Breast epithelium (tissue), 4 donors: Measurements from ENCODE around the gene PLXNA4. TPM values are rescaled to one million over a fixed set of nuclear protein-coding genes. Genes with fewer than 3 reads are reported as not detected.

ENCODE experiments used
- DNase-seq, 2 donors: peaks; one replicate each; pipeline ENCODE4 v3.0.0-alpha.2; 2019; ENCODE audit warnings: low spot score in 2 of 2
- H3K27ac ChIP-seq, 2 donors: fragments of 200-600 bp; sonication (generic) in 1 of 2; one replicate each; pipeline ENCODE4 v1.5.1; 2016 to 2019; ENCODE audit warnings: mild to moderate bottlenecking in 1 of 2
- H3K27me3 ChIP-seq, 2 donors: fragments of 200-600 bp; sonication (generic) in 1 of 2; one replicate each; pipeline versions ENCODE4 v1.5.1 to v1.6.0; 2017 to 2019; ENCODE audit warnings: control low read depth in 1 of 2, mild to moderate bottlenecking in 1 of 2
- H3K36me3 ChIP-seq: fragments of 200-600 bp; one replicate; pipeline ENCODE4 v1.5.1; 2019
- H3K4me1 ChIP-seq, 2 donors: fragments of 200-600 bp; sonication (generic); one replicate each; pipeline ENCODE4 v1.5.1; 2016 to 2019; ENCODE audit warnings: control low read depth in 1 of 2
- H3K4me3 ChIP-seq, 3 donors: fragments of 200-600 bp; sonication (generic); 1 replicate in 2 of 3; 2 replicates in 1 of 3; pipeline ENCODE4 v1.5.1; 2016 to 2019; ENCODE audit warnings: mild to moderate bottlenecking in 3 of 3, moderate library complexity in 2 of 3
- H3K9me3 ChIP-seq, 2 donors: fragments of 200-600 bp; sonication (generic) in 1 of 2; one replicate each; pipeline ENCODE4 v1.5.1; 2016 to 2019; ENCODE audit warnings: control low read depth in 1 of 2
- CTCF ChIP-seq, 3 donors: fragments of 450-650 bp; IDR thresholded peaks; one replicate each; pipeline ENCODE4 v1.5.1; 2016 to 2017; ENCODE audit warnings: antibody characterized with exemption in 3 of 3, mild to moderate bottlenecking in 3 of 3, moderate library complexity in 3 of 3
- POLR2A ChIP-seq: fragments of 450-650 bp; IDR thresholded peaks from one replicate; pipeline ENCODE4 v1.6.1; 2016; ENCODE audit warnings: antibody characterized with exemption, mild to moderate bottlenecking, moderate library complexity
- POLR2AphosphoS5 ChIP-seq, 3 donors: sonication (generic); formaldehyde crosslinking; IDR thresholded peaks; one replicate each; pipeline ENCODE4 v1.6.1; 2017; ENCODE audit warnings: antibody characterized with exemption in 3 of 3
- intact Hi-C: fragments of 100-400 bp; cut with DNase I; formaldehyde crosslinking; loops from one replicate; pipeline ENCODE4 v1.15.1; 2023; ENCODE audit warnings: low total_unique reads
- total RNA-seq, 3 donors: library from RNA; depleted of rRNA; stranded (reverse); fragments of >200 nt; gene quantifications; one replicate each; pipeline ENCODE4 v1.1.0, GENCODE V29; 2016

The PLXNA4 gene
- total RNA-seq, 3 donors from 2014 or later: 7.2 to 32.5 (median 26.2) TPM

DNA sequence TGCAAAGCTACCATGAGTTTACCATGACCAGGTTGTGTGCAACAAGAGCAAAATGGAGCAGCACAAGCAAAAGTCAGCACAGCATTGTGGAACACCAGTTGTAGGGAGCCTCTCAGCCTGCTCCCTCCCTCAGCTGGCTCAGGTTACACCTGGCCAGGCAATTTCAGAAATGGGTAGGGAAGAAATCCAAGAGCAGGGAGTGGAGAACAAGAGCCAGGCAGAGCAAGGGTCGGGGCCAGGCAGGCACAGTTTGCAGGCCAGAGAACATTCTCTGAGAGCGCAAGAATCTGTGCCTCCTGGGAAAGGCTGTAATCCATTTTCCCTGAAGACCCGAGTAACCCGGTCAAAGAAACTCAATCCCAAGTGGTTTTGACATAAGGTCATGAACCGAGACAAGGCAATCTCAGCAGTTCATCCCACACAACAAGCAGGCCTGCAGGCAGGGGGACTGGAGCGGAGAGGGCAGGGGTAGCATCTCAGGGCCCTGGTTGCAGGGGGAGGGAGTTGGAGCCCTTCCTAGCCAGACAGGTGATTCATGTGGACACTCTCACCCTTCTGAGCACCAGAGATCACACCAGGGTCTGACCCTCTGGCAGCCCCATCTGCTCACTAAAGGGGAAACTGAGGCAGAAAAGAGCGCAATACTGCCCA, 258.4 kb downstream of the PLXNA4 start:
- H3K9me3 ChIP-seq: no peaks in the 10 kb centered on the region
- H3K27me3 ChIP-seq: no peaks in the 10 kb centered on the region
- TF ChIP-seq POLR2A: no peak
- intact Hi-C loops: loop anchor here (5.0 kb wide), 1 partner anchor 1089 kb away; no protein-coding TSS in a partner anchor
- no peak overlapping the region for H3K27ac ChIP-seq
- no peak overlapping the region for H3K4me3 ChIP-seq
- peaks cover 0 to 7% of the 10 kb centered on the region in 2 donors for H3K4me1 ChIP-seq
- H3K36me3 ChIP-seq: no peaks in the 10 kb centered on the region
- no peak for DNase-seq

GRCh38 chr7:132312531-132313055, 263.7 kb downstream of the PLXNA4 start:
- no peaks in the 10 kb centered on the region for H3K36me3 ChIP-seq
- H3K27me3 ChIP-seq: no peaks in the 10 kb centered on the region
- no peak for TF ChIP-seq POLR2AphosphoS5 (IDR thresholded peaks at IDR 0.05)
- no peak for TF ChIP-seq CTCF (IDR thresholded peaks at IDR 0.05)
- TF ChIP-seq POLR2A: no peak
- no peak for DNase-seq
- H3K27ac ChIP-seq: no peak overlapping the region
- H3K4me1 ChIP-seq: no peaks in the 10 kb centered on the region
- intact Hi-C loops: no loop called here
- no peak overlapping the region for H3K4me3 ChIP-seq
- H3K9me3 ChIP-seq: no peaks in the 10 kb centered on the region

DNA sequence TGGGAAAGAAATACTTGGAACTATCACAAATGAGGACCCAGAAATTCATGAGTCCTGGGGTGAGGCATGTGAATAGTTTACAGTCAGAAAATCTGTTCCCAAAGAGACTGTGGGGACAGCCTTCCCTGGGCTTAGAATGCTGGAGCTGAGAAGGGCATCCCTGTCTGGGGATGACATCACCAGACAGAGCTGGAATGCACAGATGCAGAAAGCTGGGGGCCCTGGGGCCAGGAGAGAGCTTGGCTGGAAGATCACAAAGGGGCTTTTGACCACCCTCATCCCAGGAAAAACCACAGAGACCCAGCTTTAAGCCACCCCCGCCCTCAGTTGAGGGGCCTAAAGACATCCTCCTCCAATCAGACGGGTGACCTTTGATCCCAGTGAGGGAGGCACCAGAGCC, 264.5 kb downstream of the PLXNA4 start:
- no peak for TF ChIP-seq POLR2AphosphoS5 (IDR thresholded peaks at IDR 0.05)
- TF ChIP-seq POLR2A: no peak
- TF ChIP-seq CTCF (IDR thresholded peaks at IDR 0.05): no peak
- intact Hi-C loops: no loop called here

DNA sequence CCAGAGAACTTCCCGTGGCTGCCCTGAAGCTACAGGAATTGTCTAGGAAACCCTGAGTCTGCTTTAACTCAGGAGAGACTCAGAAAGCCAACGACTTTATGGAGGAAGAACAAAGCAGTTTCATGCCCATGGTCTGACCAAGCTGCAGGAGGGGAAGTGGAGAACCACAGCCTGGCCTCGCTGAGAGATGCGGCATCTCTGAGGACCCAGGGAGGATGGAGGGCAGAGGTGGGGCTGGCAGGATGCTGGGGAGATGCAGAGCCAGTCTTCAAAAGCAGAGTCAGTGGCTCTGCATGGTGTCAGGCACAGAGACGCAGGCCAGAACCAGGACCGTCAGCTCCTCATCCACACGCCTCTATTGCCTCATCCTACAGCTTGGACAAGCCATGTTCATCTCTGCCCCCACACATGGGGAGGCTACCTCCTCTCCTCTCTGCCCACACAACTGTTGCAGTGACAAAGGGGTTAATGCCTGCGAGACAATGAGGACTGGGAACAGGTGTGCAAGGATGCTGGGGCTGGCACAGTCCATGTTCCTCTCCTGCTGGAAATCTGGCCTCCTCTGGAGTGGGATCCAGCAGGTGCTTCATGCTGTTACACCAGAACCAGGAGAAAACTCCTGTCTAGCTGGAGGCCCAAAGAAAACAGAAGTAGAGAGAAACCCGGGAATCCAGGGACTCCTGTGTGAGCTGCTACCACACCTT, 267.0 kb downstream of the PLXNA4 start:
- Histone ChIP-seq H3K9me3 (no peaks in the 10 kb centered on the region), H3K4me1 (no peaks in the 10 kb centered on the region), H3K27ac (no peak overlapping the region), H3K27me3 (no peaks in the 10 kb centered on the region), H3K4me3 (no peak overlapping the region), H3K36me3 (no peaks in the 10 kb centered on the region)
- TF ChIP-seq CTCF (IDR thresholded peaks at IDR 0.05) (no peak), POLR2AphosphoS5 (IDR thresholded peaks at IDR 0.05) (no peak), POLR2A (no peak)
- DNase-seq: no peak
- intact Hi-C loops: no loop called here

More for the DNA sequence above, 264.5 kb downstream of the PLXNA4 start:
- no peaks in the 10 kb centered on the region for H3K4me1 ChIP-seq
- H3K27ac ChIP-seq: no peak overlapping the region
- no peaks in the 10 kb centered on the region for H3K9me3 ChIP-seq
- H3K36me3 ChIP-seq: no peaks in the 10 kb centered on the region
- DNase-seq: no peak
- H3K4me3 ChIP-seq: no peak overlapping the region
- no peaks in the 10 kb centered on the region for H3K27me3 ChIP-seq

DNA sequence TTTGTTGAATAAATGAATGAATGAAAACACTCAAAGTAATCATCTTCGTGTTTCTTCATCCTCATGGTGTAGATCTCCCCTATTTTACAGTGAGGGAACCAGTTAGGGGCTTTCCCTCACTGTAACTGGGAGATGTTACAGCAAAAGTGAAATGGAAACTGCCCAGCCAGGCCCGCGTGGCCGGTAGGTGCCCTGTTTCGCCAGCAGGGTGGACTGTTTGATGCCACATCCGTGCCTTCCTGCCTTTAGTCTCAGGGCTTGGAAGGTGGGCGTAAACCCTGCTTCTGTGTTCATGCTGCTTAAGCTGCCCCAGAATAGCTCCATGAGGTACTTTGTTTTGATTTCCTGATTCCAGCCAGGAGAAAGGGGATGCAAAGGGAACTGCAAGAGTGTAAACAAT, 268.8 kb downstream of the PLXNA4 start:
- intact Hi-C loops: no loop called here
- Histone ChIP-seq H3K4me1 (no peaks in the 10 kb centered on the region), H3K4me3 (no peak overlapping the region), H3K36me3 (no peaks in the 10 kb centered on the region), H3K27ac (no peak overlapping the region), H3K9me3 (no peaks in the 10 kb centered on the region), H3K27me3 (no peaks in the 10 kb centered on the region)
- no peak for DNase-seq
- no peak for TF ChIP-seq POLR2AphosphoS5 (IDR thresholded peaks at IDR 0.05)
- no peak for TF ChIP-seq CTCF (IDR thresholded peaks at IDR 0.05)
- no peak for TF ChIP-seq POLR2A
